HL-60 (cell line): ENCODE measurements around the gene ADAMTS14.

Experiments used
- CTCF ChIP-seq: IDR thresholded peaks from one replicate; pipeline ENCODE4 v1.5.1; 2011; ENCODE audit warnings: low read length, control low read depth, inconsistent platforms; ENCODE audit not compliant: insufficient read depth
- GABPA ChIP-seq: IDR thresholded peaks from 2 replicates; pipeline ENCODE4 v1.6.1; 2012; ENCODE audit warnings: low read depth
- POLR2AphosphoS5 ChIP-seq: IDR thresholded peaks from 2 replicates; pipeline ENCODE4 v1.6.1; 2012; ENCODE audit warnings: low read depth
- REST ChIP-seq: IDR thresholded peaks from 2 replicates; pipeline ENCODE4 v1.6.1; 2012; ENCODE audit warnings: low read depth; ENCODE audit not compliant: insufficient replicate concordance

GRCh38 chr10:70743430-70743788 lies 71.1 kb downstream of the ADAMTS14 start:
- no peak for TF ChIP-seq CTCF
- no peak for TF ChIP-seq POLR2AphosphoS5
- TF ChIP-seq GABPA, result no peak
- no peak for TF ChIP-seq REST
